ENCODE measurements around the gene VIL1.

GRCh38 chr2:218398437-218399390, 20.2 kb upstream of the VIL1 start:
- no peak for TF ChIP-seq ARNTL (CRISPR knock-in tag; IDR thresholded peaks at IDR 0.05; ENCODE audit: borderline replicate concordance, low read depth)
- TF ChIP-seq ISL1 (CRISPR knock-in tag; IDR thresholded peaks at IDR 0.05): no peak
- no peak for TF ChIP-seq BACH2 (CRISPR knock-in tag; IDR thresholded peaks at IDR 0.05; ENCODE audit: borderline replicate concordance)
- no peak for TF ChIP-seq CREB5 (CRISPR knock-in tag; IDR thresholded peaks at IDR 0.05; ENCODE audit: low read depth)
- TF ChIP-seq ZNF70 (CRISPR knock-in tag; IDR thresholded peaks at IDR 0.05): no peak
